ENCODE results near the gene ABI3BP.
A peak's percentile ranks its signal among the peaks of the same experiment; 100 is the strongest.

Gene ABI3BP

GRCh38 chr3:100936931-100937330 lies 56.3 kb downstream of the ABI3BP start:
- DNase-seq (ENCODE audit: low read depth in 2 of 2), result no peak
- no peak for TF ChIP-seq CTCF (IDR thresholded peaks at IDR 0.05; ENCODE audit: low read depth, low read length)
- H3K4me3 ChIP-seq (replicated peaks in 1 of 2; ENCODE audit: low read depth in 2 of 2, low read length in 2 of 2), result no peak overlapping the region

- TF ChIP-seq CTCF (IDR thresholded peaks at IDR 0.05; ENCODE audit: low read depth, low read length), result no peak
- DNase-seq (ENCODE audit: low read depth in 2 of 2), result peak in 1 of 2 donors; percentile 43
- no peak overlapping the region for H3K4me3 ChIP-seq (replicated peaks in 1 of 2; ENCODE audit: low read depth in 2 of 2, low read length in 2 of 2)
Measured at GRCh38 chr3:100932491-100932890, 60.7 kb downstream of the ABI3BP start.

DNA sequence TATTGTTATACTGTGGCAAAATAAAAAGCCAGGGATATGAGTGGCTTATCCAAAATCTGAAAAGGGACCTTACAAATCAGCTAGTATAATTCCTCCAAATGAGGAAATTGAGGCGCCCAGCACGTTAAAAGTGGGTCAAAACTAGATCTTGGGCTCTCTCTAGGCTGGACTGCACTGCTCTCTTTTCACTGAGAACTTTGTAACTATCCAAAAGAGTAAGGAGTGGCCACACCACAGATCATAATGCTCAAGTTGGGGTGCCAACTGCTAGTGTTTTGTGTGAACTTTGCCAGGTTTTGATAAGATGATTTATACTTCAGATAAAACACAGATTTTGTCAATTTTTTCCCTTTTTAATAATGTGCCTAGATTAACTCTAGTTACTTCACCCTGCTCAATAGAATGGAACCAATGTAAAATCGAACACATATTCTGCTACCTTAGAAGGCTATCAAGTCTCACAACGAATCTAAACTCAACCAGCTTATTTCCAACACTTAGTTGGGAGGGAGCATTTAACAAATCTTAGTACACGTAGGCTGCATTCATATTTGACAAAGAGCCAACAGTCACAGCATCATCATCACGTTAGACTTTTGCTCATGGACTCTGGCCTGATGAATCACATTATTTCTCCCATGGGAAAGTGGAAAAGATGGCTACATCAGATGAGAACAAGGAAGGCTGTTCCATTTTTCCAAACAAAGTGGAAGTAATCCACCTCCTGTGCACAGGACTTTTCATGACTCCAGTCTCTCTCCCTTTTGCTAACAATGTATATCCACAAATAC lies 64.4 kb downstream of the ABI3BP start:
- TF ChIP-seq CTCF (IDR thresholded peaks at IDR 0.05; ENCODE audit: low read depth, low read length), result no peak
- DNase-seq (ENCODE audit: low read depth in 2 of 2), result peak; percentile 90 to 98
- H3K4me3 ChIP-seq (replicated peaks in 1 of 2; ENCODE audit: low read depth in 2 of 2, low read length in 2 of 2), result no peak overlapping the region

DNA sequence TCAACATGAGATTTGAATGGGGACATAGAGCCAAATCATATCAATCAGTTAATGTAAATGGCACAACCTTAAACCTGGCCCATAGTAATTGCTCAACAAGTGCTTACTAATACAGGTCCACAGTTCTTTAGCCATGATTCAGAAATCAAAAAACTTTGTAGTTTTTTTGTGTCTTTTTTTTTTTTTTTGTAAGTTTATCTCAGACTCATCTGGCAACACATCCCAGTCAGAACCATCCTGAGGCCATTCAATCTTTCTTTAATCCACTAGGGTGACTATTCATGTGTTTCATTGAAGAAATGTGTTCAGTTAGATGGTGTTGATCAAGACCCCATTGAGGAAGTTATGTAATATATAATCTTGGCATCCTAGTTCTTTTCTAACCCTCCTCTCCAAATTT lies 65.4 kb downstream of the ABI3BP start:
- TF ChIP-seq CTCF (IDR thresholded peaks at IDR 0.05; ENCODE audit: low read depth, low read length), result no peak
- no peak overlapping the region for H3K4me3 ChIP-seq (replicated peaks in 1 of 2; ENCODE audit: low read depth in 2 of 2, low read length in 2 of 2)
- peak in 1 of 2 donors; percentile 70 for DNase-seq (ENCODE audit: low read depth in 2 of 2)

DNA sequence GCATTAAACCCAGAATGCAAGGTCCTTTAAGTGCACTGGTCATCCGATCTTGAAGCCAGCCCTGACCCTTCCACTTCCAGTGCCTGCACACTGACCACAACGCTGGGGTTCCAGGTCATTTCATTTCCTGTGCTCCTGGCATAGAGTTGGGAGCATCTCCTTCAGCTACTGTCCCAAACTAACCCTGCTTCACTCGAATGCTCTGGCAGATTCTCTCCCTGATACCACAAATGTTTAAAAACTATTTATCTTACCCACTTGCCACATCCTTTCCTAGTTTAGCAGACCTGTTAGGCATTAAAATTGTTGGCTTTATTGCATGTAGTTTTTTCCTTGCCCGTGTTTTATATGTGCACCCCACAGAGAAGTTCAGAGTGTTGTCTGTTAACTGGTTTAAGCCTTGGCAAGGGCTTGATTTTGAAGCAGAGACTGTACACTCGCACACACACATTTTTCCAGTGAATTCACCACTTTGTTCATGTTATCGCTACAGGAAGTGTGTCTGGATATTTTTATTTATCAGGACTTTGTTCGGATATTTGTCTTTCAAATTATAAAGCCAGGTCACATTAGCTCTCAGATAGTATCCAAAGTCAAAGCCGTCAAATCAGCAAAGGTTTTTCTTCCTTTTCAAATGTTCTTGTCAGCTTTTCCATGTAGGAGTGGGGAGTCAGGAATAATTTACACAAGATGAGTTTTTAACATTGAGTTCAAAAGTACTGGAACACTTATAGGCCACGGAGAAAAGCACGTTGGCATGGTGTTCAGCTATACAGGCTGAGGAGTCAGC lies 77.3 kb downstream of the ABI3BP start:
- no peak overlapping the region for H3K4me3 ChIP-seq (replicated peaks in 1 of 2; ENCODE audit: low read depth in 2 of 2, low read length in 2 of 2)
- TF ChIP-seq CTCF (IDR thresholded peaks at IDR 0.05; ENCODE audit: low read depth, low read length), result no peak
- DNase-seq (ENCODE audit: low read depth in 2 of 2), result peak in 1 of 2 donors; percentile 40

GRCh38 chr3:100913870-100914648 lies 79.2 kb downstream of the ABI3BP start:
- TF ChIP-seq CTCF (IDR thresholded peaks at IDR 0.05; ENCODE audit: low read depth, low read length), result no peak
- DNase-seq (ENCODE audit: low read depth in 2 of 2), result peak; percentile 81 to 87
- H3K4me3 ChIP-seq (replicated peaks in 1 of 2; ENCODE audit: low read depth in 2 of 2, low read length in 2 of 2), result no peak overlapping the region

Data from cardiac fibroblast (primary cell).